GM23338 (cell line): ENCODE measurements around the gene SCLT1. TPM values are rescaled to one million over a fixed set of nuclear protein-coding genes. Genes with fewer than 3 reads are reported as not detected.

Experiments
- ATAC-seq: fragments of 200-7000 bp; cut with Tn5 transposase; 3 replicates; pipeline ENCODE4 v1.9.1; 2020
- DNase-seq: peaks from one replicate; pipeline ENCODE4 v3.0.0-alpha.2; 2015; ENCODE audit warnings: low spot score
- H2AFZ ChIP-seq: fragments of 200-600 bp; sonication (generic); 2 replicates; pipeline ENCODE4 v1.8.0; 2016; ENCODE audit warnings: antibody characterized with exemption, mild to moderate bottlenecking, moderate library complexity
- H3F3A ChIP-seq: fragments of 200-600 bp; sonication (generic); replicated peaks from 2 replicates; pipeline ENCODE4 v1.8.0; 2017; ENCODE audit warnings: antibody characterized with exemption, mixed run types, low read depth
- H3K27ac ChIP-seq: fragments of 200-600 bp; sonication (generic); 2 replicates; pipeline ENCODE4 v1.6.1; 2016; ENCODE audit warnings: low read depth
- H3K27me3 ChIP-seq: fragments of 200-600 bp; sonication (generic); 2 replicates; pipeline ENCODE4 v1.8.0; 2016; ENCODE audit warnings: mild to moderate bottlenecking, mixed run types, moderate library complexity; ENCODE audit not compliant: insufficient read depth
- H3K36me3 ChIP-seq: fragments of 200-600 bp; sonication (generic); 2 replicates; pipeline ENCODE4 v1.8.0; 2016; ENCODE audit warnings: mild to moderate bottlenecking; ENCODE audit not compliant: insufficient read depth
- H3K4me1 ChIP-seq: fragments of 200-600 bp; sonication (generic); 2 replicates; pipeline ENCODE4 v1.8.0; 2016; ENCODE audit warnings: mild to moderate bottlenecking, moderate library complexity; ENCODE audit not compliant: insufficient read depth
- H3K4me2 ChIP-seq: fragments of 200-600 bp; sonication (generic); 2 replicates; pipeline ENCODE4 v1.7.1; 2017; ENCODE audit warnings: mixed run types
- H3K4me3 ChIP-seq: fragments of 200-600 bp; sonication (generic); 2 replicates; pipeline ENCODE4 v1.6.1; 2016; ENCODE audit warnings: mixed run types
- H3K79me2 ChIP-seq: fragments of 200-600 bp; sonication (generic); replicated peaks from 2 replicates; pipeline ENCODE4 v1.8.0; 2017; ENCODE audit warnings: mild to moderate bottlenecking; ENCODE audit not compliant: insufficient read depth
- H3K9me2 ChIP-seq: fragments of 200-600 bp; sonication (generic); 2 replicates; pipeline ENCODE4 v1.8.0; 2017; ENCODE audit not compliant: insufficient read depth
- H4K20me1 ChIP-seq: fragments of 200-600 bp; sonication (generic); replicated peaks from 2 replicates; pipeline ENCODE4 v1.8.0; 2017; ENCODE audit warnings: mild to moderate bottlenecking; ENCODE audit not compliant: insufficient read depth
- H3K27ac Mint-ChIP-seq: 2 replicates; pipeline ENCODE4 v1.8.0; 2020; ENCODE audit warnings: inconsistent platforms, mild to moderate bottlenecking, moderate library complexity, mixed read lengths
- H3K27me3 Mint-ChIP-seq: 3 replicates; pipeline ENCODE4 v1.8.0; 2022; ENCODE audit warnings: low read depth, mild to moderate bottlenecking, moderate library complexity, mixed read lengths, inconsistent platforms; ENCODE audit not compliant: insufficient read depth, poor library complexity
- H3K36me3 Mint-ChIP-seq: 3 replicates; pipeline ENCODE4 v1.8.0; 2021; ENCODE audit warnings: low read depth, mild to moderate bottlenecking, inconsistent platforms, moderate library complexity, mixed read lengths
- H3K4me1 Mint-ChIP-seq: 3 replicates; pipeline ENCODE4 v1.8.0; 2020; ENCODE audit warnings: mild to moderate bottlenecking, inconsistent platforms, mixed read lengths
- H3K4me3 Mint-ChIP-seq: 3 replicates; pipeline ENCODE4 v1.8.0; 2021; ENCODE audit warnings: moderate library complexity, mild to moderate bottlenecking, inconsistent platforms, mixed read lengths
- H3K9me3 Mint-ChIP-seq: 3 replicates; pipeline ENCODE4 v1.8.0; 2020; ENCODE audit warnings: moderate library complexity, mild to moderate bottlenecking, inconsistent platforms, mixed read lengths
- CREB1 ChIP-seq: fragments of 250-450 bp; sonication (Bioruptor Pico); IDR thresholded peaks from 2 replicates; pipeline ENCODE4 v1.5.0; 2020; ENCODE audit warnings: low read depth, mild to moderate bottlenecking, moderate library complexity
- EZH2 ChIP-seq: fragments of 200-600 bp; sonication (generic); IDR thresholded peaks from one replicate; pipeline ENCODE4 v1.8.0; 2017; ENCODE audit warnings: antibody characterized with exemption, mild to moderate bottlenecking, low read depth; ENCODE audit not compliant: unreplicated experiment
- EZH2phosphoT487 ChIP-seq: fragments of 200-600 bp; sonication (generic); IDR thresholded peaks from one replicate; pipeline ENCODE4 v1.8.1; 2018; ENCODE audit warnings: antibody characterized with exemption; ENCODE audit not compliant: unreplicated experiment
- JUNB ChIP-seq: IDR thresholded peaks from one replicate; pipeline ENCODE4 v1.6.1; 2016; ENCODE audit warnings: antibody characterized with exemption; ENCODE audit not compliant: unreplicated experiment
- NANOG ChIP-seq: IDR thresholded peaks from 2 replicates; pipeline ENCODE4 v1.6.1; 2016; ENCODE audit warnings: antibody characterized with exemption, borderline replicate concordance
- POLR2AphosphoS5 ChIP-seq: IDR thresholded peaks from 2 replicates; pipeline ENCODE4 v1.6.1; 2016; ENCODE audit warnings: antibody characterized with exemption, low read depth
- ZNF114 ChIP-seq: fragments of 250-450 bp; sonication (Bioruptor Pico); IDR thresholded peaks from 2 replicates; pipeline ENCODE4 v1.5.0; 2020; ENCODE audit warnings: mild to moderate bottlenecking, moderate library complexity
- polyA plus RNA-seq: library from polyadenylated mRNA; unstranded; fragments of >200 nt; fragmentation: Nextera tagmentation; extraction: Ambion mirVana; gene quantifications from 2 replicates; pipeline ENCODE4 v1.2.1, GENCODE V29; 2016
- total RNA-seq: library from RNA; depleted of rRNA; stranded (reverse); fragments of >200 nt; shearing (Covaris generic); gene quantifications from 2 replicates; pipeline ENCODE4 v1.2.3, GENCODE V29; 2014
- TF ChIP-seq, protein P1 (sequence below), 2 experiments: fragments of 200-600 bp in 1 of 2; sonication (generic) in 1 of 2; conservative IDR thresholded peaks; 2 replicates each; pipeline versions ENCODE4 v1.5.1 to v1.6.1; 2016 to 2017; ENCODE audit warnings: antibody characterized with exemption in 2 of 2, low read depth in 2 of 2, mild to moderate bottlenecking in 2 of 2, moderate library complexity in 1 of 2
- TF ChIP-seq, protein P2 (sequence below): IDR thresholded peaks from 2 replicates; pipeline ENCODE4 v1.6.1; 2016; ENCODE audit warnings: antibody characterized with exemption
- TF ChIP-seq, protein P3 (sequence below): IDR thresholded peaks from one replicate; pipeline ENCODE4 v1.6.1; 2018; ENCODE audit warnings: antibody characterized with exemption; ENCODE audit not compliant: unreplicated experiment

SCLT1 gene
- total and polyA plus RNA-seq, 2 experiments from 2014 or later = 18.5 to 18.9 TPM

DNA sequence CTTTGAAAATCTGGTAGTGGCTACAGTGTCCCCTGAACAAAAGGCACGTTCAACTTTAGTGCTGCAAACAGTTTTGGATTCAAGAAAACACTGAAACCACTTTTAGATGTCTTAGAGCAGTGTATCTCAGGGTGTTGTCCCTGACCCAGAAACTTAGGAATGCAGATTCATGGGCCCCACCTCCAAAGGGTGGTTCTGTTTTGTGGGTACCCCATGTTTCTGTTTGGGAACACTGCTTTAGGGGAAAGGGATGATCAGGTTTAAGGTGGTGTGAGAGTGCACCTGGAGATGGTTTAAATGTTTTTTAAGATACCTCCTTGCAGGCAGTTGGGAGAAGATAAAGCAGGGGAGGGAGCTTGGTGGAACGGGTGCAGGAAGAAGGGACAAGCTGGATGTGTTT is 228.2 kb downstream of the SCLT1 start:
- peak overlapping the region; percentile 2; the same call in 1 of the 3 replicates for H3K4me3 Mint-ChIP-seq
- Histone ChIP-seq H4K20me1 (peaks cover 80% of the 10 kb centered on the region), H3F3A (peaks cover 77% of the 10 kb centered on the region), H3K79me2 (peaks cover 86% of the 10 kb centered on the region), H3K4me3 (no peak overlapping the region), H3K27me3 (no peaks in the 10 kb centered on the region), H3K27ac (peak overlapping the region; percentile 67), H3K4me1 (peaks cover 24% of the 10 kb centered on the region), H2AFZ (no peak overlapping the region), H3K36me3 (peaks cover 94% of the 10 kb centered on the region), H3K9me2 (no peaks in the 10 kb centered on the region), H3K4me2 (no peak overlapping the region)
- TF ChIP-seq EZH2phosphoT487 = no peak
- 0 out of 2 replicates have a peak, but pooled peaks have one; percentile 7 for TF ChIP-seq POLR2AphosphoS5
- peaks cover 98% of the 10 kb centered on the region for H3K36me3 Mint-ChIP-seq
- no peak for ATAC-seq
- H3K4me1 Mint-ChIP-seq = peaks cover 76% of the 10 kb centered on the region
- H3K9me3 Mint-ChIP-seq = 0 out of 3 replicates have a peak, but pooled peaks cover 2% of the 10 kb centered on the region
- H3K27me3 Mint-ChIP-seq = peaks cover 35% of the 10 kb centered on the region
- H3K27ac Mint-ChIP-seq = peak overlapping the region; percentile 48
- DNase-seq = no peak

DNA sequence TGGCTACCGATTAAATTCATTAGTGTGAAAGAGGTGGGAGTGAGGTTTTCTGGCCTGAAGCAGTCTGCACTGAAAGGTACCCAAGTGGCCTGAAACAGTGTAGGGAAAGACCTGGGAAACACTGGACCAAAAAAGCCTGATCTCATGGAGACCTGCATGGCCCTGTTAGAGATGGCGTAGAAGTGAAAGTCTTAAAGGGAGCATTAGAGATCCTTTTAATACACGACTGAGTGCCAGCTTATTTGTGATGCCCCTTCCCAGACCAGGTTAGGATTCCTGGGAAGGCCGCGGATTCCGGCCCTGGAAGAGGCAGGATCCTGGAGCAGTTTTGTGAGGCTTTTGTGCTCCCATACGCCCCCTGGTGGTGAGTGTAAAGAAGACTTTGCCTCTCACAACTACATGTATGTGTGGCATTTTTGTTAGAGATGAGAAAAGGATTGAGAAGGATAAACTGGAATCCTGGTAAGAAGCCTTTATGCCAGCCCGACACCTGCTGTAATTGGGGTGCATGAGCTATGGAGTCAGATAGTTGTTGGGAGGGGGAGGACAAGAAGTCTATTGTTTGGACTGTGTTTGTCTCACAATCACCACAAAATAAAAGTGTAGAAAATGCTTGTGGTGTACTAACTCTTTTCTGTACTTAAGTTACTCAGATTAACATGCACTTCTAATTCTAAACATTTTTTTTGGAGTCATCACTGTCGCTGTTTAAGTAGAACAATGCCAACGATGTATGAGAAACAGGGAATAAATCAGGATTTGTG is 229.8 kb downstream of the SCLT1 start:
- no peaks in the 10 kb centered on the region for H3K9me2 ChIP-seq
- peaks cover 32% of the 10 kb centered on the region for H3K4me1 ChIP-seq
- Mint-ChIP-seq H3K27ac (peak overlapping the region; percentile 71), H3K9me3 (0 out of 3 replicates have a peak, but pooled peaks cover 2% of the 10 kb centered on the region), H3K4me1 (peaks cover 78% of the 10 kb centered on the region), H3K36me3 (peaks cover 98% of the 10 kb centered on the region), H3K27me3 (peaks cover 40% of the 10 kb centered on the region), H3K4me3 (no peak overlapping the region)
- peaks cover 94% of the 10 kb centered on the region for H3K36me3 ChIP-seq
- DNase-seq (peak; percentile 94), ATAC-seq (peak; percentile 79)
- peak overlapping the region; percentile 89 for H3K27ac ChIP-seq
- H2AFZ ChIP-seq = no peak overlapping the region
- TF ChIP-seq EZH2phosphoT487 (no peak), POLR2AphosphoS5 (no peak)
- TF ChIP-seq, protein P1, sequence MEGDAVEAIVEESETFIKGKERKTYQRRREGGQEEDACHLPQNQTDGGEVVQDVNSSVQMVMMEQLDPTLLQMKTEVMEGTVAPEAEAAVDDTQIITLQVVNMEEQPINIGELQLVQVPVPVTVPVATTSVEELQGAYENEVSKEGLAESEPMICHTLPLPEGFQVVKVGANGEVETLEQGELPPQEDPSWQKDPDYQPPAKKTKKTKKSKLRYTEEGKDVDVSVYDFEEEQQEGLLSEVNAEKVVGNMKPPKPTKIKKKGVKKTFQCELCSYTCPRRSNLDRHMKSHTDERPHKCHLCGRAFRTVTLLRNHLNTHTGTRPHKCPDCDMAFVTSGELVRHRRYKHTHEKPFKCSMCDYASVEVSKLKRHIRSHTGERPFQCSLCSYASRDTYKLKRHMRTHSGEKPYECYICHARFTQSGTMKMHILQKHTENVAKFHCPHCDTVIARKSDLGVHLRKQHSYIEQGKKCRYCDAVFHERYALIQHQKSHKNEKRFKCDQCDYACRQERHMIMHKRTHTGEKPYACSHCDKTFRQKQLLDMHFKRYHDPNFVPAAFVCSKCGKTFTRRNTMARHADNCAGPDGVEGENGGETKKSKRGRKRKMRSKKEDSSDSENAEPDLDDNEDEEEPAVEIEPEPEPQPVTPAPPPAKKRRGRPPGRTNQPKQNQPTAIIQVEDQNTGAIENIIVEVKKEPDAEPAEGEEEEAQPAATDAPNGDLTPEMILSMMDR (conservative IDR thresholded peaks at IDR 0.05; ENCODE audit: low read depth in 2 of 2) = peak; percentile 84 to 96
- H3K27me3 ChIP-seq = no peaks in the 10 kb centered on the region
- peaks cover 96% of the 10 kb centered on the region for H3K79me2 ChIP-seq
- peaks cover 80% of the 10 kb centered on the region for H4K20me1 ChIP-seq
- H3K4me3 ChIP-seq = no peak overlapping the region
- H3K4me2 ChIP-seq = no peak overlapping the region
- H3F3A ChIP-seq = peaks cover 84% of the 10 kb centered on the region

DNA sequence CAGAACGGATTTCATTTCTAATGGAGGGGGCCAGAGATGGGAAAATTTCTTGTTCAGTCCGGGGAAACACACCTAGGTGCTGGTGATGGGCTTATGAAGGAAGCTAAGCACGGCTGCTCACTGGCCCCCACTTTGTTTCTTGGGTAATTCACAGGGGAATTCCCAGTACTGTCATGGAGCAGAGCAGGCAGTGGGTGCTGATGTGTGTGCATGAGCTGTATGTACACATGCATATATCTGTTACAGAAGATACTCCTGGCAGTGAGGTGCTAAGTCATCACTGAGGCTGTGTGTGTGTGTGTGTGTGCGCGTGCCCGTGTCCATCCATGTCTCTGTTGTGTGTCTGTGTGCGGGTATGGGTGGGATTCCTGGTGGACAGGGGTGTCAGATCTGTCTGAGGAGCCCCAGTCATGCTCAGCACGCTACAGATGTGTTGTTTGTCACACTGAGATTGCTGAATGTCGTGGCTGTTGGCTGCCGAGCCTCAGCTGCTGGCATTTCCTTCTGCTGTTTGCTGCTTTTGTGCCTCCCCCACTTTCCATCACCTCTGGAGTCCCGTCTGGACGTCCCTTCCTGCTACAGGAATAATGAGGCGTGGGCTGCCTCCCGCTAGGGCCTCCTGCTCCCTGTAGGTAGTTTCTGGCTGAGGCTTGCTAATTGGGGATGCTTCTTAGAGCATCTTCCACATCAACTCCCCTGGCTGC is 230.6 kb downstream of the SCLT1 start:
- peak; percentile 21 for ATAC-seq
- peaks cover 94% of the 10 kb centered on the region for H3K36me3 ChIP-seq
- TF ChIP-seq POLR2AphosphoS5 = no peak; the same call in none of the 2 replicates
- TF ChIP-seq EZH2 = no peak
- TF ChIP-seq EZH2phosphoT487 = no peak
- TF ChIP-seq, protein P2, sequence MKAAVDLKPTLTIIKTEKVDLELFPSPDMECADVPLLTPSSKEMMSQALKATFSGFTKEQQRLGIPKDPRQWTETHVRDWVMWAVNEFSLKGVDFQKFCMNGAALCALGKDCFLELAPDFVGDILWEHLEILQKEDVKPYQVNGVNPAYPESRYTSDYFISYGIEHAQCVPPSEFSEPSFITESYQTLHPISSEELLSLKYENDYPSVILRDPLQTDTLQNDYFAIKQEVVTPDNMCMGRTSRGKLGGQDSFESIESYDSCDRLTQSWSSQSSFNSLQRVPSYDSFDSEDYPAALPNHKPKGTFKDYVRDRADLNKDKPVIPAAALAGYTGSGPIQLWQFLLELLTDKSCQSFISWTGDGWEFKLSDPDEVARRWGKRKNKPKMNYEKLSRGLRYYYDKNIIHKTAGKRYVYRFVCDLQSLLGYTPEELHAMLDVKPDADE = no peak
- TF ChIP-seq ZNF114 (CRISPR knock-in tag) = no peak
- TF ChIP-seq, protein P3, sequence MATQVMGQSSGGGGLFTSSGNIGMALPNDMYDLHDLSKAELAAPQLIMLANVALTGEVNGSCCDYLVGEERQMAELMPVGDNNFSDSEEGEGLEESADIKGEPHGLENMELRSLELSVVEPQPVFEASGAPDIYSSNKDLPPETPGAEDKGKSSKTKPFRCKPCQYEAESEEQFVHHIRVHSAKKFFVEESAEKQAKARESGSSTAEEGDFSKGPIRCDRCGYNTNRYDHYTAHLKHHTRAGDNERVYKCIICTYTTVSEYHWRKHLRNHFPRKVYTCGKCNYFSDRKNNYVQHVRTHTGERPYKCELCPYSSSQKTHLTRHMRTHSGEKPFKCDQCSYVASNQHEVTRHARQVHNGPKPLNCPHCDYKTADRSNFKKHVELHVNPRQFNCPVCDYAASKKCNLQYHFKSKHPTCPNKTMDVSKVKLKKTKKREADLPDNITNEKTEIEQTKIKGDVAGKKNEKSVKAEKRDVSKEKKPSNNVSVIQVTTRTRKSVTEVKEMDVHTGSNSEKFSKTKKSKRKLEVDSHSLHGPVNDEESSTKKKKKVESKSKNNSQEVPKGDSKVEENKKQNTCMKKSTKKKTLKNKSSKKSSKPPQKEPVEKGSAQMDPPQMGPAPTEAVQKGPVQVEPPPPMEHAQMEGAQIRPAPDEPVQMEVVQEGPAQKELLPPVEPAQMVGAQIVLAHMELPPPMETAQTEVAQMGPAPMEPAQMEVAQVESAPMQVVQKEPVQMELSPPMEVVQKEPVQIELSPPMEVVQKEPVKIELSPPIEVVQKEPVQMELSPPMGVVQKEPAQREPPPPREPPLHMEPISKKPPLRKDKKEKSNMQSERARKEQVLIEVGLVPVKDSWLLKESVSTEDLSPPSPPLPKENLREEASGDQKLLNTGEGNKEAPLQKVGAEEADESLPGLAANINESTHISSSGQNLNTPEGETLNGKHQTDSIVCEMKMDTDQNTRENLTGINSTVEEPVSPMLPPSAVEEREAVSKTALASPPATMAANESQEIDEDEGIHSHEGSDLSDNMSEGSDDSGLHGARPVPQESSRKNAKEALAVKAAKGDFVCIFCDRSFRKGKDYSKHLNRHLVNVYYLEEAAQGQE = no peak
- no peak for TF ChIP-seq CREB1
- no peak for TF ChIP-seq NANOG
- TF ChIP-seq JUNB = no peak

More for the DNA sequence above, 230.6 kb downstream of the SCLT1 start:
- DNase-seq = no peak
- Mint-ChIP-seq H3K4me3 (peak overlapping the region; percentile 2; the same call in 2 of the 3 replicates), H3K27ac (peak overlapping the region; percentile 71), H3K27me3 (peaks cover 42% of the 10 kb centered on the region), H3K36me3 (peaks cover 99% of the 10 kb centered on the region), H3K9me3 (0 out of 3 replicates have a peak, but pooled peaks cover 2% of the 10 kb centered on the region), H3K4me1 (peaks cover 79% of the 10 kb centered on the region)
- Histone ChIP-seq H3K27me3 (no peaks in the 10 kb centered on the region), H3K9me2 (no peaks in the 10 kb centered on the region), H4K20me1 (peaks cover 81% of the 10 kb centered on the region), H3F3A (peaks cover 85% of the 10 kb centered on the region), H3K79me2 (peaks cover 96% of the 10 kb centered on the region), H2AFZ (no peak overlapping the region), H3K4me3 (no peak overlapping the region), H3K4me1 (peaks cover 32% of the 10 kb centered on the region), H3K27ac (peak overlapping the region; percentile 89), H3K4me2 (peak overlapping the region; percentile 38; the same call in 1 of the 2 replicates)
